ENCODE data around the gene ZNF680. TPM values are rescaled to one million over a fixed set of nuclear protein-coding genes. Genes with fewer than 3 reads are reported as not detected.
"Not testable (repeated sequence)": the region's sequence is repeated elsewhere in the genome, so short reads cannot be mapped to it uniquely, and the experiment has no call there.

ZNF680 gene
- total RNA-seq, 1 donor from 2014 or later = 16.3 TPM

DNA sequence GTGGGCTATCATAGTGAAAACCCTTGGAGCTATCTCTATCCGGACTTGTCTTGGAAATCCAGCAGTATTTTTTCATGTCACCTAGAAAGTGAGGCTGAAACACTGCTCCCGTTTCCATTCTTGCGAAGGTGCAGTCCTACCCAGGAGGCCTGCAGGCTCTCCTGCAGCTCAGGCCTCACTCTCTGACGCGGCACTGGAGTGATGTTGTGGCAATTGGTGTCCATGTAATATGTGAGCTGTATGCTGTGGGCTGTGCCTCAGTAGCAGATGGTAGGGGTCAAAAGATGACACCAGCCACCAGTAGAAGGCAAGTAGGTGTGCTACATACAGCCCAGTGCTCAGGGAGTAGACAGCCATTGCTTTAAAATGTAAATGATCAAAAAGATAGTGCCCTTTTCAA is 28.1 kb upstream of the ZNF680 start:
- H3K36me3 Mint-ChIP-seq (ENCODE audit: unreplicated experiment) = no peaks in the 10 kb centered on the region
- no peaks in the 10 kb centered on the region for H3K27me3 Mint-ChIP-seq (ENCODE audit: unreplicated experiment)

DNA sequence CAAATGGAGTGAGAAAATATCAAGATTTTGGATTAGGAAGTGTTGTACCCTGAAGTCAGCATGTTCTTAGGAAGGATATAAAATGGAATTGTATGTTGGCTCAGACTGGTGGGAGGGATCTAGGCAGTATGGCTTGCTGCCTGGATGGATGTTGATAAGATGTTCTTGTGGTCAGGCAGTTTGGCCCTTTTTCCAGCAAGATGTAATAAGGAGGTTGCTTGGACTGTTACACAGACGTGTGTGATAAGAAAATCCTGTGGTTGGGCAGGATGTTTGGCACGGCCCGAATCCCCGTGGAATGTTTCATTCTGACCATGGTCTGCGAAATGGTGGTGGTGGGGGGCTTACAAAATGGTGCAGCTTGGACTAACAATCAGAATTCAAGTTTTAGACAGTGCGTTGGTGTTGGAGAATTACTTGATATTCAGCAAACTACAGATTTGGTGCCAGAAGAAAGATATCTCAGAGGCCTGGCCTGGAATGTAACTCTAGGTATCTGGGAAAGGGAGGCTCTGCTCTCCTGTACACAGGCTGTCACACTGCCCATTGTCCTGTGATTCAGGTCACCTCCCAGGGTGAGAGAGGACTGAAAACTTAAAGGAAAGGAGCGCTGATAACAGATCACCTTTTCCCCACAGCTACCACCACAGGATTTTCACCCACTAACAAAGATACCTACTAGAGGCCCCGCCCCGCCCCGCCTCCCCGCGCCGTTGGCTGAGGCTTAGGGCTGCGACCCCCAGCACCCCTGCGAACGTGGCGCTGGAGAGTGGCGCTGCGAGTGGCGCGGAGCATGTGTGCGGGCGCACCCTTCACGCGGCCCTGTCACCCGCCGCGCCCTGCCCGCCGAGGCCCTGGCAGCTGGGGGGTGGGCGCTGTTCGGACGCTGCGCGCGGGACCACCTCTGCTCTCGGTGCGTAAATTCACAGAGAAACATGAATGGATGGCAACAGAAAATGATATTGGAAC is 19.3 kb upstream of the ZNF680 start:
- Mint-ChIP-seq H3K9me3 (ENCODE audit: unreplicated experiment) (peaks cover 10% of the 10 kb centered on the region), H3K4me1 (ENCODE audit: low read depth, unreplicated experiment) (no peaks in the 10 kb centered on the region), H3K36me3 (ENCODE audit: unreplicated experiment) (peaks cover 13% of the 10 kb centered on the region), H3K27ac (ENCODE audit: unreplicated experiment) (no peak overlapping the region), H3K27me3 (ENCODE audit: unreplicated experiment) (peaks cover 2% of the 10 kb centered on the region), H3K4me3 (ENCODE audit: unreplicated experiment) (no peak overlapping the region)
- TF ChIP-seq, protein P1, sequence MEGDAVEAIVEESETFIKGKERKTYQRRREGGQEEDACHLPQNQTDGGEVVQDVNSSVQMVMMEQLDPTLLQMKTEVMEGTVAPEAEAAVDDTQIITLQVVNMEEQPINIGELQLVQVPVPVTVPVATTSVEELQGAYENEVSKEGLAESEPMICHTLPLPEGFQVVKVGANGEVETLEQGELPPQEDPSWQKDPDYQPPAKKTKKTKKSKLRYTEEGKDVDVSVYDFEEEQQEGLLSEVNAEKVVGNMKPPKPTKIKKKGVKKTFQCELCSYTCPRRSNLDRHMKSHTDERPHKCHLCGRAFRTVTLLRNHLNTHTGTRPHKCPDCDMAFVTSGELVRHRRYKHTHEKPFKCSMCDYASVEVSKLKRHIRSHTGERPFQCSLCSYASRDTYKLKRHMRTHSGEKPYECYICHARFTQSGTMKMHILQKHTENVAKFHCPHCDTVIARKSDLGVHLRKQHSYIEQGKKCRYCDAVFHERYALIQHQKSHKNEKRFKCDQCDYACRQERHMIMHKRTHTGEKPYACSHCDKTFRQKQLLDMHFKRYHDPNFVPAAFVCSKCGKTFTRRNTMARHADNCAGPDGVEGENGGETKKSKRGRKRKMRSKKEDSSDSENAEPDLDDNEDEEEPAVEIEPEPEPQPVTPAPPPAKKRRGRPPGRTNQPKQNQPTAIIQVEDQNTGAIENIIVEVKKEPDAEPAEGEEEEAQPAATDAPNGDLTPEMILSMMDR (IDR thresholded peaks at IDR 0.05; ENCODE audit: partially characterized antibody, unreplicated experiment) = no peak
- no peak for DNase-seq

More for the DNA sequence above, 28.1 kb upstream of the ZNF680 start:
- DNase-seq = no peak
- Mint-ChIP-seq H3K27ac (ENCODE audit: unreplicated experiment) (no peak overlapping the region), H3K4me1 (ENCODE audit: low read depth, unreplicated experiment) (no peaks in the 10 kb centered on the region), H3K4me3 (ENCODE audit: unreplicated experiment) (no peak overlapping the region), H3K9me3 (ENCODE audit: unreplicated experiment) (peaks cover 4% of the 10 kb centered on the region)
- TF ChIP-seq, protein P1 (IDR thresholded peaks at IDR 0.05; ENCODE audit: partially characterized antibody, unreplicated experiment) = no peak

DNA sequence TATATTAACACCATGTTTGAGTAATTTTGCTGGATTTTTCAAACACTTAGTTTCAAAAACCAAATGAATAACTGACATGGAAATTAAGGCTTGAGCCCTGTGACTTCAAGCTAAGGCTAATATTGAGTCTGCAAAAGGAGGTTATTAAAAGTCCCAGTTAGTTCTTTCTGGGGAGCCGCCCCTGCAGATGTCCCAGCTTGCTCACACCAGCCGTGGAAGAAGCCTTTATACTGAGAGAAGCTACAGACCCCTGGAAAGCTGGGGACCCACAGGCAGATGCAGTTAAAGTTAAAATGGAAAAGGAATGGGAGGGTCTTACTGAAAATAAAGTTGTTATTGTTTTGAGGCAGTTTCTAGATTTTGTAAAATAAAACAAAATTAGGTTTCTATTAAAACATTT is 18.5 kb upstream of the ZNF680 start:
- peaks cover 10% of the 10 kb centered on the region for H3K9me3 Mint-ChIP-seq (ENCODE audit: unreplicated experiment)
- TF ChIP-seq, protein P1 (IDR thresholded peaks at IDR 0.05; ENCODE audit: partially characterized antibody, unreplicated experiment) = no peak
- H3K27me3 Mint-ChIP-seq (ENCODE audit: unreplicated experiment) = peaks cover 2% of the 10 kb centered on the region
- no peak overlapping the region for H3K4me3 Mint-ChIP-seq (ENCODE audit: unreplicated experiment)
- no peak for DNase-seq
- no peak overlapping the region for H3K27ac Mint-ChIP-seq (ENCODE audit: unreplicated experiment)
- H3K4me1 Mint-ChIP-seq (ENCODE audit: low read depth, unreplicated experiment) = no peaks in the 10 kb centered on the region
- peaks cover 13% of the 10 kb centered on the region for H3K36me3 Mint-ChIP-seq (ENCODE audit: unreplicated experiment)

DNA sequence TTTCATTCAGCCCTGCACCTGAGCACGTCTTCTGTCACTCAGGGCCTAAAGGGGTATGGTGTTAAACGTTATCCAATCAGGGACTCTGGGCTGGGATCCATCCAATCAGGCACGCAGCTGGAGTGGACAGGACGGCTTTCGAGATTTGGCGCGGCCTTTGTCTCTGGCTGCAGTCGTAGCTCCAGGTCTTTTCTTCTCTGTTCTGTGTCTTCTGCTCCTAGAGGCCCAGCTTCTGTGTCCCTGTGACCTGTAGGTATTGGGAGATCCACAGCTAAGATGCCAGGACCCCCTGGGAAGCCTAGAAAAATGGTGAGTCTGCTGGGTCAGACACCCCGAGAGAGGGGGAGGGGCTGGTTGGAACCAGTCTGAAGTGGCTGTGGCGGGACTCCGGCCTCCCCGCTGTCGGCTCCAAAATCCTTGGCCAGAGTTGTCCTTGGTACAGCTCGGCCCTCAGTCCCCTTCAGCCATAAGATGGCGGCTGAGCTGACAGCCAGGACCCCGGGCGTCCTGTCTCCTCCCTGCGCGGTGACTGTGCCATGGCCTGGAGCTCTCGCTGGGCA is 11.7 kb upstream of the ZNF680 start:
- H3K27me3 Mint-ChIP-seq (ENCODE audit: unreplicated experiment) = no peaks in the 10 kb centered on the region
- peak overlapping the region; percentile 25 for H3K4me3 Mint-ChIP-seq (ENCODE audit: unreplicated experiment)
- peaks cover 9% of the 10 kb centered on the region for H3K9me3 Mint-ChIP-seq (ENCODE audit: unreplicated experiment)
- no peak for DNase-seq
- no peak overlapping the region for H3K27ac Mint-ChIP-seq (ENCODE audit: unreplicated experiment)
- H3K36me3 Mint-ChIP-seq (ENCODE audit: unreplicated experiment) = peaks cover 2% of the 10 kb centered on the region
- no peaks in the 10 kb centered on the region for H3K4me1 Mint-ChIP-seq (ENCODE audit: low read depth, unreplicated experiment)
- TF ChIP-seq, protein P1 (IDR thresholded peaks at IDR 0.05; ENCODE audit: partially characterized antibody, unreplicated experiment) = no peak

DNA sequence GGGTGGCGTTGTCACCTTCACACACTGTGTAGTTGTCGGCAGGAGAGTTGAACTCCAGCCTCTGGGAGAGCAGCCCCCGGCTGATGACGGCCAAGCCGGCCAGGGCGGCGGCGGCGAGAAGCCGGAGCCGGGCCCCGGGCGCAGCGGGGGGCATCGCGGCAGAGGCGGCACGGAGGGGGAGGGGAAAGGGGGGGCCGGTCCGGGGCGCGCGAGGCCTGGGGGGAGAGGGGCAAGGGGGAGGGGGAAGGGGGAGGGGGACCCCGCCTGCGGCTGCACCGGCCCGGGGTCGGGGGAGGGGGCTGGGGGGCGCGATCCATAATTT is 7.4 kb upstream of the ZNF680 start:
- H3K9me3 Mint-ChIP-seq (ENCODE audit: unreplicated experiment); H3K27me3 Mint-ChIP-seq (ENCODE audit: unreplicated experiment); DNase-seq; H3K36me3 Mint-ChIP-seq (ENCODE audit: unreplicated experiment); H3K4me1 Mint-ChIP-seq (ENCODE audit: low read depth, unreplicated experiment); H3K27ac Mint-ChIP-seq (ENCODE audit: unreplicated experiment): not testable (repeated sequence)
- peak overlapping the region; percentile 72 for H3K4me3 Mint-ChIP-seq (ENCODE audit: unreplicated experiment)

DNA sequence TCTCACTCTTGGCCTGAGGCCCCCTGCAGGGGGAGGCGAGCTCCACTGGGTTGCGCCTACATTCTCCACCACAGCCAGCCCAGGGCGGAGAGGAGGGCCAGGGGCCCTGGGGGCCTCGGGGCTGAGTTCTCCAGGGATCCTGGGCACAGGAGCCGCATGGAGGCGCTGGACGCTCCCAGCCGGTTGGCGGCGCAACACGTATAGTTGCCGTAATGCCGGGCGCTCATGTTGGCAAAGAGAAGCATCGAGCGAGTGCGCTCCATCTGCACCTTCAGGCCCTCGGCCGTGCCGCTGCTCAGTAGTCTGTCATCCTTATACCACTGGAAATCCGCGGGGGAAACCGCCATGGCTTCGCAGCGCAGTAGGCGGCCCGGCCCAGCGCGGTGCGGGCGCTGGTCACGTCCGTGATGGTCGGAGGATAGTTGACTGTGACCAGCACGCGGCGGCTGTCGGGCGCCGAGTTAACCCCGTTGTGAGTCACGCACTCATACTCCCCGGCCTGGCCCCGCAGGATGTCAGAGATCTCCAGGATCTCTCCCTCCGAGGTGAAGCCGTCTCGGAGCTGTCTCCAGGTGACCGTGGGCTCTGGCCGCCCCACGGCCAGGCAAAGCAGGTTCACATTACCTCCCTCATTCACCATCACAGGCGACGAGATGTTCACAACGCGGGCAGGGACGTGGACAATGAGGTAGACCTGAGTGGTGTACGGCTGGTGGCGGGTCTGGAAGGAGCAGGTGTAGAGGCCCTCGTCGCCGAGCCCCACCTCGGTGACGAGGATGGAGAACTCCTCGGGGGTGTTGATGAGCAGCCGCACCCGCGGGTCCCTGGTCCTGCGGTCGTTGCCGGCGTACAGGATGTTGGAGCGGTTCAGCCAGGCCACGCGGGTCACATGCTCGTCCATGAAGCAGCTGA is 6.8 kb upstream of the ZNF680 start:
- peak; percentile 32 for DNase-seq
- H3K27me3 Mint-ChIP-seq (ENCODE audit: unreplicated experiment); H3K9me3 Mint-ChIP-seq (ENCODE audit: unreplicated experiment); H3K4me1 Mint-ChIP-seq (ENCODE audit: low read depth, unreplicated experiment); H3K36me3 Mint-ChIP-seq (ENCODE audit: unreplicated experiment); H3K27ac Mint-ChIP-seq (ENCODE audit: unreplicated experiment): not testable (repeated sequence)
- peak overlapping the region; percentile 72 for H3K4me3 Mint-ChIP-seq (ENCODE audit: unreplicated experiment)

Measured in glutamatergic neuron (in vitro differentiated cells).